GM13977 (cell line): ENCODE results near the gene SETD4.

Experiments
- DNase-seq: peaks from one replicate; pipeline ENCODE4 v3.0.0; 2012; ENCODE audit warnings: low spot score
- CTCF ChIP-seq: IDR thresholded peaks from 2 replicates; pipeline ENCODE4 v1.5.1; 2012; ENCODE audit warnings: mild to moderate bottlenecking, control low read depth; ENCODE audit not compliant: insufficient read depth; ENCODE audit errors: extremely low read depth, missing control alignments
- in situ Hi-C: fragments of 300-500 bp; cut with MboI; formaldehyde crosslinking; loops from one replicate; pipeline ENCODE4 v1.12.0; 2022; ENCODE audit warnings: low sequenced_read_pairs, low pct_unique_long_range_greater_than_20kb, mixed read lengths, inconsistent platforms; ENCODE audit not compliant: unreplicated experiment

Gene SETD4

GRCh38 chr21:36072453-36073162, 12.3 kb upstream of the SETD4 start:
- DNase-seq, result no peak
- in situ Hi-C loops, result no loop called here
- no peak for TF ChIP-seq CTCF

GRCh38 chr21:36070999-36071398, 10.7 kb upstream of the SETD4 start:
- in situ Hi-C loops, result no loop called here
- no peak for DNase-seq
- no peak for TF ChIP-seq CTCF

GRCh38 chr21:36069713-36070583, 9.6 kb upstream of the SETD4 start, which contains the start of gene CBR1:
CBR1 (plus strand) TSS chr21:36070024; CDS start chr21:36070116, 92 bp downstream.
- peak; percentile 89 for DNase-seq
- TF ChIP-seq CTCF, result no peak
- in situ Hi-C loops, result no loop called here

- TF ChIP-seq CTCF, result no peak
- DNase-seq, result no peak
- in situ Hi-C loops, result no loop called here
Measured at GRCh38 chr21:36068748-36069398, 8.5 kb upstream of the SETD4 start.

- TF ChIP-seq CTCF, result no peak
- in situ Hi-C loops, result no loop called here
Measured at GRCh38 chr21:36065497-36066036, 5.2 kb upstream of the SETD4 start.

GRCh38 chr21:36064085-36064460, 3.7 kb upstream of the SETD4 start:
- no peak for TF ChIP-seq CTCF
- DNase-seq, result no peak
- in situ Hi-C loops, result no loop called here

More at GRCh38 chr21:36065497-36066036, 5.2 kb upstream of the SETD4 start:
- DNase-seq, result no peak
